ENCODE results near the gene ZNF385C. TPM values are rescaled to one million over a fixed set of nuclear protein-coding genes. Genes with fewer than 3 reads are reported as not detected.

Gene ZNF385C
- total and polyA plus RNA-seq, 2 of the 13 experiments (the other 11 are each of a cell fraction or from before 2014, with no cell fraction given), result 2.3 to 6.1 TPM

- TF ChIP-seq PRDM10 (CRISPR knock-in tag; IDR thresholded peaks at IDR 0.05; ENCODE audit: low read depth) (no peak), SCMH1 (CRISPR knock-in tag; IDR thresholded peaks at IDR 0.05; ENCODE audit: borderline replicate concordance) (no peak), THAP7 (CRISPR knock-in tag; IDR thresholded peaks at IDR 0.05) (no peak), ZNF580 (CRISPR knock-in tag; IDR thresholded peaks at IDR 0.05; ENCODE audit: borderline replicate concordance, low read depth) (no peak), NONO (IDR thresholded peaks at IDR 0.05) (no peak), NONO (CRISPR knock-in tag; conservative IDR thresholded peaks at IDR 0.05) (0 out of 2 replicates have a peak, but pooled peaks have one; percentile 39), MTERF4 (CRISPR knock-in tag; IDR thresholded peaks at IDR 0.05) (0 out of 2 replicates have a peak, but pooled peaks have one; percentile 37), ZNF644 (CRISPR knock-in tag; IDR thresholded peaks at IDR 0.05; ENCODE audit: low read depth) (peak; percentile 95), PRDM4 (CRISPR knock-in tag; IDR thresholded peaks at IDR 0.05; ENCODE audit: borderline replicate concordance) (no peak), KIAA2018 (CRISPR knock-in tag; IDR thresholded peaks at IDR 0.05; ENCODE audit: borderline replicate concordance) (no peak), ZNF263 (CRISPR knock-in tag; IDR thresholded peaks at IDR 0.05) (no peak)
Observed at GRCh38 chr17:41989702-41990419, 108.4 kb downstream of the ZNF385C start (continued).
